ENCODE measurements around the gene KRTAP5-8. TPM values are rescaled to one million over a fixed set of nuclear protein-coding genes. Genes with fewer than 3 reads are reported as not detected.
"Not testable (repeated sequence)": the region's sequence is repeated elsewhere in the genome, so short reads cannot be mapped to it uniquely, and the experiment has no call there.

KRTAP5-8 gene
- total and polyA plus RNA-seq, 2 of the 4 experiments (the other 2 are of a cell fraction), result 0.07 TPM; not detected in 1

GRCh38 chr11:71579513-71579912 lies 41.7 kb downstream of the KRTAP5-8 start:
- H3K79me1 ChIP-seq (ENCODE audit: low read depth in 1 of 2, low read length in 2 of 2); H3K4me3 ChIP-seq (ENCODE audit: insufficient read depth, low read depth, low read length); H3K4me2 ChIP-seq (ENCODE audit: low read depth, low read length); POLR2A ChIA-PET (ENCODE audit: unreplicated experiment); H4K20me1 ChIP-seq (ENCODE audit: insufficient read depth, low read length); H3K56ac ChIP-seq (ENCODE audit: extremely low read depth, insufficient read depth, low read length); H2BK15ac ChIP-seq (ENCODE audit: low read depth, low read length); H2BK20ac ChIP-seq (ENCODE audit: low read depth, low read length); H3K18ac ChIP-seq (ENCODE audit: low read depth, low read length); H2AFZ ChIP-seq (replicated peaks; ENCODE audit: low read length, poor library complexity); ATAC-seq (ENCODE audit: low read depth); H3K9me3 ChIP-seq (ENCODE audit: control insufficient read depth, insufficient read depth, low read length); H3K4me1 ChIP-seq (ENCODE audit: control insufficient read depth, insufficient read depth, low read length); dilution Hi-C loops (cut with HindIII; ENCODE audit: low sequenced_read_pairs, unreplicated experiment); H2AK9ac ChIP-seq (replicated peaks; ENCODE audit: low read depth, low read length, poor library complexity); H3K23ac ChIP-seq (ENCODE audit: low read depth, low read length); H3K4ac ChIP-seq (ENCODE audit: low read depth, low read length); in situ Hi-C loops (cut with MboI; ENCODE audit: low sequenced_read_pairs); H3K36me3 ChIP-seq (ENCODE audit: control insufficient read depth, insufficient read depth, low read length); H3K9me1 ChIP-seq (ENCODE audit: insufficient read depth, low read length); H2BK5ac ChIP-seq (ENCODE audit: low read depth, low read length, poor library complexity, severe bottlenecking); BruUV-seq (replicated peaks); H2BK120ac ChIP-seq (ENCODE audit: low read depth, low read length); H3K9ac ChIP-seq (ENCODE audit: low read depth, low read length); H4K91ac ChIP-seq (ENCODE audit: insufficient read depth, low read depth, low read length); H4K5ac ChIP-seq (ENCODE audit: low read depth, low read length); intact Hi-C loops (cut with micrococcal nuclease); H3K27ac ChIP-seq (ENCODE audit: insufficient read depth, low read length); H4K8ac ChIP-seq (ENCODE audit: low read depth in 2 of 2, low read length in 2 of 2); H3K14ac ChIP-seq (replicated peaks; ENCODE audit: low read depth, low read length); DNase-seq; H2AK5ac ChIP-seq (ENCODE audit: low read depth, low read length): not testable (repeated sequence)
- peaks cover 24% of the 10 kb centered on the region for H3K27me3 ChIP-seq (ENCODE audit: control insufficient read depth, insufficient read depth, low read length)
- CTCF ChIA-PET, result interaction anchor here (0.7 to 1.4 kb wide), 4 partner anchors 9 to 39 kb away, joined by 3 to 4 read pairs (median 4); no protein-coding TSS in a partner anchor
- no CpG with 5 or more reads among the region's 7 CpGs for WGBS, 2 experiments (ENCODE audit: extremely low coverage in 2 of 2, insufficient read length in 1 of 2)
